GM19324 (cell line): ENCODE results near the gene TMEM186.
"Not testable (repeated sequence)": the region's sequence is repeated elsewhere in the genome, so short reads cannot be mapped to it uniquely, and the experiment has no call there.

Experiments used
- ATAC-seq: cut with Tn5 transposase; IDR thresholded peaks from one replicate; pipeline ENCODE4 v1.9.1; 2021; ENCODE audit warnings: mild to moderate bottlenecking, moderate library complexity; ENCODE audit not compliant: unreplicated experiment, low FRiP score

Gene TMEM186

DNA sequence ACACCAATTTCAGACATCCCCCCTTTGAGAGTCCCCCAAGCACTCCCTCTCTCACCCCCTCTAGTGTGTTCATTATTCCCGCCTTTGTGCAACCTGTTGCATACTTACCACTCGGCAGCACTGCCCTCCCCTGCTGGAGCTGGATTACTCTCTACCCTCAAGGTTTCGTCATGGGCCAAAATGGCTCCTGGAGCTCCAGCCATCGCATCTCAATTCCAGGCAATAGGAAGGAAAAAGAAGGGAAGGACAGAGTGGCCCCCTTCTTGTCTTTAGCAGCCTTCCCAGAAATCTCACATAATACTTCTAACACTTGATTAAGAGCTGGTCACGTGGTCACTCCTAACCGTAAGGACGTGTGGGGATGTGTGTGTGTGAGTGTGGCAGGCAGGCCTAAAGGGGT, 20.2 kb downstream of the TMEM186 start:
- no peak for ATAC-seq

GRCh38 chr16:8776129-8776584, 21.3 kb downstream of the TMEM186 start:
- ATAC-seq = no peak

DNA sequence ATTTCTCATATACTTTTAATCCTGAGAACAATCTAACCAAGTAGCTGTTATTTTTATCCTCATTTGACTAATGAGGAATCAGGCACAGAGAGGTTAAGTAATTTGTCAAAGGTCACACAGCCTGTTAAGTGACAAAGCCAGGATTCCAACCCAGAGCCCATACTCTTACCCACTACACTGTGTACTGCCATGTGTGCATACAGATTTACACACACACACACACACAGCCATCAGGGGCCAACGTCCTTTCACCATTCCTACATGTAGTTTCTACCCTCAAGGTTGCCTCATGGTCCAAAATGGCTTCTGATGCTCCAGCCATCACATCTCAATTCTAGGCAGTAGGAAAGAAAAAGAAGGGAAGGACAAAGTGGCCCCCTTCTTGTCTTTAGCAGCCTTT, 22.1 kb downstream of the TMEM186 start:
- ATAC-seq = no peak

- no peak for ATAC-seq
Measured at GRCh38 chr16:8774208-8774607, 23.2 kb downstream of the TMEM186 start.

DNA sequence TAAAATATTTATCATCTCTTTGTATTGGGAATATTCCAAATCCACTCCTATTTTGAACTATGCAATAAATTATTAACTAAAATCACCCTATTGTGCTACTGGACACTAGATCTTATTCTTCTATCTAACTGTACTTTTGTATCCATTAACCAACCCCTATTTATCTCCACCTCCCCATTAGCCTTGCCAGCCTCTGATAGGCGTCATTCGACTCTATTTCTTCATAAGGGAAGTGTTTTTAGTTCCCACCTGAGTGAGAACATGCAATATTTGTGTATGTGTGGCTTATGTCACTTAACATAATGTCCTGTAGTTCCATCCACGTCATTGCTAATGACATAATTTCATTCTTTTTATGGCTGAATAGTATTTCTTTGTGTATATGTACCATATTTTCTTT, 23.9 kb downstream of the TMEM186 start:
- no peak for ATAC-seq

DNA sequence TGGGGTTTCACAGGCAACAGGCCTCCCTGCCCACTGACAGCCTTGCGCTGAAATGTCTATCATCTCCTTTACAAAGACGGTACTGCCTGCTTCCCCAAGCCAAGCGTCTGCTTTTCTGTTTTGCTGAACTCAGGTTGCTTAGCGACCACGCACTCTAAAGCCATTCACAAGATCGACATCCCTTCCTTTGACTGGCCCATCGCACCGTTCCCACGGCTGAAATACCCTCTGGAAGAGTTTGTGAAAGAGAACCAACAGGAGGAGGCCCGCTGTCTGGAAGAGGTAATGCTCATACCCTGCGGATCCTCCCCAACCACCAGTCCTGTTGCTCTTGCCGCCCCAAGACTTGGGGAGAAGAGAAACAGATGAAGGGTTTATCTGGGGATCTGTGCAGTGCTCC, 28.7 kb downstream of the TMEM186 start:
- ATAC-seq = no peak

GRCh38 chr16:8768283-8768682, 29.2 kb downstream of the TMEM186 start:
- ATAC-seq = no peak

GRCh38 chr16:8767176-8767575, 30.3 kb downstream of the TMEM186 start:
- no peak for ATAC-seq

DNA sequence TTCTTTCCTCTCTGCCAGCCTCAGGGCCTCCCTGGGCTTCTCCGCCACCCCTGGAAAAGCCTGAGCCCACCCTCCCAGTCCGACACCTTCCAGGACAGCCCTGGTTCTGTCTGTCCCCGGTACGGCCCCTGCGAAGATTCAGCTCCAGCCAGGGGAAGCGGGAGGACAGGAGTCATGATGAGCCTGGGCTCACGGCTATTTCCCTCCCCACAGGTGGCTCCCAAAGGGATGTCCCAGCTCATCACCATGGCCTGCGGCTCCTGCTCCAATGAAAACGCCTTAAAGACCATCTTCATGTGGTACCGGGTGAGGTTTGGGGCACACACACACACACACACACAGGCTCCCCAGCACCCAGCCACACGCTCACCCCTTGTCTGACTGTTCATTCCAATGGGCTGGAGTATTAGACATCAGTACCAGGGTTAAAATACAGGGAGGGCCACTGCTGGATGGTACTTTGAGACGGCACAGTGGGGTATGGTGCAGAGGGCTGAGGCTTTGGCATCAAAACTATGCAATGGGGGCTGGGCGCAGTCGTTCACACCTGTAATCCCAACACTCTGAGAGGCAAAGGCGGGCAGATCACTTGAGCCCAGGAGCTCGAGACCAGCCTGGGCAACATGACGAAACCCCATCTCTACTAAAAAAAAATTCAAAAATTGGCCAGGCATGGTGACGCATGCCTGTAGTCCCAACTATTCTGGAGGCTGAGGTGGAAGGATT, 32.8 kb downstream of the TMEM186 start:
- ATAC-seq = no peak

DNA sequence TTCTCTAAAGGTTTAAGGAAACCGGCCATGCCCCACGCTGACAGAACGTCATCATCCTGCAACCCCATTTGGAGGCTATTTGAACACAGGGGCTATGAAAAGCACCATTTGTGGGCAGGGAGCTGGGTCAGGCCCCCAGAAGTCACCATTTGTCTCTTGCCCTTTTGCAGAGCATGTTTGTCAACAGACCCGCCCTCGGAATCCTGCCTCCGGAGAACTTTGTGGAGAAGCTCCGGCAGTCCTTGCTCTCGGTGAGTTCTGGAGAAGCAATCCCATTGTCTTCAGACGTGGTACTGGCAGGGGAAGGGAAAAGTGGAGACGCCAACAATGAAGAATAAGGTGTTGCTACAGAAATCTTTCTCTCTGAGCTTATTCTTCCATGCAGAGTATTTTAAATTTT, 33.5 kb downstream of the TMEM186 start:
- ATAC-seq = no peak

DNA sequence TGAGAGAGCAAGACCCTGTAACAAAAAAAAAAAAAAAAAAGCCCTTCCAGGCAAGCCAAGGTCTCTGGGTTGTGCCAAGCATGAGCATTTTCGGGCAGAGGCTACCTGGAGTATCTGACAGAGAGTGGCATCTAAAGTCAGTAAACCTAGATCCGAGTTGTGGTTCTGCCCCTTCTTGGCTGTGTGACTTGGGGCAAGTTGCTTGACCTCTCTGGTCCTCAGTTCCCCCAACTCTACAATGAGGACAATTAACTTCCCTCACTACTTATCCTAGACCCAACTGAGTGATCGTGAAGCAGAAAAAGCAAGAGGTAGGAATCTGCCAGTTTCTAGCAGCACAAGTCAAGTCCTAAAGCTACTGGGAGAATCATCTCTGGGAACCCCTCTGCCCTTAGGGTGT, 34.4 kb downstream of the TMEM186 start:
- ATAC-seq = no peak

DNA sequence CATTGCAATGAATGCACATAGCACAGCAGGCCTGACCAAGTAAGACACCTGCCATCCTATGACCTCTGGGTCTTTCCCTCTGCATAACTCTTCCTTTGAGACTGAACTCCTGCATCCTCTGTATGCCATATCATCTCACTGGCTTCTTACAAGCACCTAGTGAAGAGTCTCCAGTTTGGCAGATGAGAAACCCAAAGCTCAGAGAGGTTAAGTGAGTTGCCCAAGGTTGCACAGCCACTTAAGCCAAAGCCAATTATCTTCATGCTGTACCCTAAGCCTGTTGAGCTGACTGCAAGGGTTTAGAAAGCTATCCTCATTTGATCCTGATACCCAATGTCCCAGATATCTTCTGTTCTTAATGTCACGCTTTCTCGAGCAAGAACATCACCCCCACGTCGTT, 35.2 kb downstream of the TMEM186 start:
- ATAC-seq = no peak

DNA sequence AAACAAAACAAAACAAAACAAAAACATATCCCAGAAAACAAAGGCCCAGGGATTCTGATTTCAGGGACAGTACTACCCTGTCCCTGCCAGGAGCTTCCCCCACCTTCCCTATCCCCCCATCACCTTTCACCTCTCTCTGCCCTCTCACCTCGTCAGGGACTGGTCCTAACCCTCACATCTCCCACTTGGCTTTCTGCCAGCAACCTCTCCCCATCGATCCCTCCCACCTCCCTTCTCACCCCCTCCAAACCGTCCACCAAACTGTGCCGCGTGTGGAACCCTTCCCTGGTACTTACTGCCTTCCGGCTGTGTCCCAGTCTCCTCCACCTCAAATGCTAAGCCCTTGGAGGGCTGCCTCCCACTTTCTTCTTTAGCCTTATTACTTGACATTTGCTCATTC, 36.4 kb downstream of the TMEM186 start:
- ATAC-seq = no peak

DNA sequence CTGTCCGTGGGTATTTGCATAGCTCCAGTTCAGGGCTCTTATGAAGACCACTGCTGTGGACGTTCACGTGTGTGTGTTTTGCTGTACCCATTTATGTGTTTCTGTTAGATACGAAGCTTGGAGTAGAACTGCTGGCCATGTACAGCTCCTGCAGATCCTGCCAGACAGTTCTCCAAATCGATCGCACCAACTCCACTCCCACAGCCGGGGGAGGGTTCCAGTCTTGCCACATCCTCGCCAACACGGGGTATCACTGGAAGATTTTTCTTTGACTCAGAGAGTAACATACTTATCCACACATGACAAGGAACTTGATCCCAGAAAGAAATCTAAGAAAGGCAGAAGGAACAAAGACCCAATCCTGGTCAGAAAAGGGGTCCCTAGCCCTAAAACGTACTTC, 37.4 kb downstream of the TMEM186 start:
- ATAC-seq = no peak

- ATAC-seq = no peak
Measured at GRCh38 chr16:8758022-8758421, 39.4 kb downstream of the TMEM186 start.

DNA sequence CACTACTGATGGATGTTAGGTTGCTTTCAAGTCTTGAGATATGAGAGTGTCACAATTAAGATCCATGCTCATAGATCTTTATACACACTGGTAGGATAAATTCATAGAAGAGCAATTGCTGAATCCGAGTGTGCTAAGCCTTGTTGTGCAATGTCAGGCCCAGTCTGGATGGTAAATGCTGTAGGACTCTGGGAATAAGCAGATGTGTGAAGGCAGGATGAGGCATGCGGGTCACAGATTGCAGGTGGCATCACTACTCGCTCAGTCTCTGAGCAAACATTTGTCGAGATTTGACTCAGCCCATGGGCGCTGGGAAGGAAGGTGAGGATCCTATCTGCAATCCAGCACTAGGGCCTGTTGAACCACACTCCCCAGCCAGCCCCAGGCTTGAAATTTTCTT, 40.7 kb downstream of the TMEM186 start:
- ATAC-seq = no peak

DNA sequence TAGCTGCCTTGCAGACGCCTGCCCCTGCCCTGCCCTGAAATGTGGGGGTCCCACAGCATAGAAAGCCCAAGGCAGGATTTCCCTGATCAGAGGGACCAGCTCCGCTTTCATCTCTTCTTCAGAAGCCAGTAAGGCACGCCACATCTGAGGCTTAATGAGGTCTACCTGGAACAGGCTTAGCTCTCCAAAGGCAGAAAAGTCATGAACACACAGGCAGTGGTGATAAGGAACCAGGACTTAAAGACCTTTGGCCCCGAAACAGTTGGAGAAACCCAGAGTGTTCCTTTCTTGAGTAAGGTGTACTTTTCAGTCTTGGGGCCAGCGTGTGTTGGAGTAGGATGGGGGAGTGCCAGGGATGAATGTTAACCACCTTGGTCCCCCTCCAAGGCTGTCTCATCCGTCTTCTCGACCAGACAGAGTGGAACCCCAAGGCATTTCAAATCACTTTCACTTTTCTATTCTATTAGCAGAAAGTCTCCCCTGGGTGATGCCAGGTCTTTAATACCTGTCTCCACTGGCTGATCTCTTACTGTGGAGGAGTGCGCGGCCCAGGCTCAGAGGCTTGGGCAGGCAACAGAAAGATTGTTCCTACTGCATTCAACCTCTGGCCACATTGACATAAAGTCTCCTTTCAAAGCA, 43.9 kb downstream of the TMEM186 start:
- ATAC-seq = no peak

- ATAC-seq = no peak
Measured at GRCh38 chr16:8752706-8753105, 44.7 kb downstream of the TMEM186 start.

GRCh38 chr16:8751481-8752311, 45.7 kb downstream of the TMEM186 start:
- no peak for ATAC-seq

- not testable (repeated sequence) for ATAC-seq
Measured at GRCh38 chr16:8748944-8749343, 48.5 kb downstream of the TMEM186 start.
